Raji (cell line): Measurements from ENCODE around the gene PODNL1.

Experiments used
- POLR2A ChIP-seq: IDR thresholded peaks from 2 replicates; pipeline ENCODE4 v1.6.1; 2011; ENCODE audit warnings: low read depth, low read length, control low read depth; ENCODE audit not compliant: insufficient read depth

The PODNL1 gene

GRCh38 chr19:13881251-13881691, 56.9 kb downstream of the PODNL1 start:
- TF ChIP-seq POLR2A = no peak
